NCI-H2171 treated with DMSO at 0.1 percent for 48 hours (cell line): Measurements from ENCODE around the gene MYL10.

ENCODE experiments used
- DNase-seq: peaks from one replicate; lab custom pipeline; 2025; lab: John Stamatoyannopoulos, UW

MYL10 gene

GRCh38 chr7:101629171-101629570 lies at the start of gene MYL10:
MYL10 (minus strand) TSS chr7:101629296; CDS start chr7:101629118, 178 bp downstream.
- no peak for DNase-seq

DNA sequence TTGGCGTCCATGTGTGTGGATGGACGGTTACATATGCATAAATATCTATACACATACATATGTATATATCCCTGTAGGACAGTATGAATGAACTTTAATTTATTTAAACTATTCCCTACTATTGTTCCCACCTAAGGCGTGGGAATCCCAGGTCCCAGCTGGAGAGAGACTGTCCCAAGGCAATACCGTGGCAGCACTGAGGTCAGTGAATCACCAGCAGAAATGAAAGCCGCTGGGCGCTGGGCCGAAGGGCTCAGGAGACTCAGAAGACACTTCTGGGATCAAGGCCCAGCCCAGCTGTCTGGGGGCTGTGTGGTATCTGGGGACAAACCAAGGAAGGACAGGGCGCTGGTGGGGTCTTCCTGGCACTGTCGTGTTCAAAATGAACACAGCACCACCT lies 49.6 kb upstream of the MYL10 start:
- no peak for DNase-seq

DNA sequence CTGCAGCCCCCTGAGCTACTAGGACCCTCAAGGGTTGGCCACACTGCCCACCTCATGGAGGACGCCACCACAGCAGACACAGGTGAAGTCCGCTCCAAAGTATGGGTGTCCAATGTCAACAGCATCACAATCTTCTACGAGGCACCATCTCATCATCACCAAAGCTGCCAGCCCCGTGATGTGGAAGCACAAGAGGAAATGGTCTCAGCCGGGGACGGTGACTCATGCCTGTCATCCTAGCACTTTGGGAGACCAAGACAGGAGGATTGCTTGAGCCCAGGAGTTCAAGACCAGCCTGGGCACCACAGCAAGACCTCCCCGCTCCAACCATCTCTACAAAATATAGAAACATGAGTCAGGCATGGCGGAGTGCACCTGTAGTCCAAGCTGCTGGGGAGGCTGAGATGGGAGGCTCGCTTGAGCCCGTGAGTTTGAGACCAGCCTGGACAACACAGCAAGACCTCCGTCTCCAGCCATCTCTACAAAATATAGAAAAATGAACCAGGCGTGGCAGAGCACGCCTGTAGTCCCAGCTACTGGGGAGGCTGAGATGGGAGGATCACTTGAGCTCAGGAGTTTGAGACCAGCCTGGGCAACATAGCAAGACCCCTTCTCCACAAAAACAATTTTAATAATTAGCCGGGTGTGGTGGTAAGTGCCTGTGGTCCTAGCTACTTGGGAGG lies 48.8 kb upstream of the MYL10 start:
- no peak for DNase-seq

DNA sequence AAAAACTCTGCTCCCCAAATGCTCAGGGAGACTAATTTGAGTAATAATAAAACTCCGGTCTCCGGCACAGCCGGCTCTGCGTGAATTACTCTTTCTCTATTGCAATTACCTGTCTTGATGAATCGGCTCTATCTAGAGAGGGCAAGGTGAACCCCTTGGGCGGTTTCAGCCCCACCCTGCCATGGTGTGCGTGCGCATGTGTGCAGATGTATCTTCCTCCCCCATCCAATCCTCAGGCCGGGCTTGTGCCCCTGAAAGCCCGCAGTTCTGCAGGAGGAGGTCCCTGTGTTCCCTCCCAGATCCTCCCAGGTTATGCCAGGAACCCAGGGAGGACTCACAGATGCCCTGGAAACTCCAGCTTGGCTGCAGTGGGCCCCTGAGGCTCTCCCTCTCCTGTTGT lies 48.3 kb upstream of the MYL10 start:
- DNase-seq: no peak

GRCh38 chr7:101676956-101677355 lies 47.9 kb upstream of the MYL10 start:
- DNase-seq: no peak

- DNase-seq: no peak
These were observed 47.0 kb upstream of the MYL10 start for GRCh38 chr7:101676062-101676598.

- no peak for DNase-seq
These were observed 45.3 kb upstream of the MYL10 start for GRCh38 chr7:101674439-101674838.

- DNase-seq: no peak
These were observed 44.9 kb upstream of the MYL10 start for GRCh38 chr7:101673951-101674350.

- no peak for DNase-seq
These were observed 44.2 kb upstream of the MYL10 start for GRCh38 chr7:101673315-101673714.

GRCh38 chr7:101671371-101672356 lies 42.6 kb upstream of the MYL10 start:
- peak; percentile 93 for DNase-seq

DNA sequence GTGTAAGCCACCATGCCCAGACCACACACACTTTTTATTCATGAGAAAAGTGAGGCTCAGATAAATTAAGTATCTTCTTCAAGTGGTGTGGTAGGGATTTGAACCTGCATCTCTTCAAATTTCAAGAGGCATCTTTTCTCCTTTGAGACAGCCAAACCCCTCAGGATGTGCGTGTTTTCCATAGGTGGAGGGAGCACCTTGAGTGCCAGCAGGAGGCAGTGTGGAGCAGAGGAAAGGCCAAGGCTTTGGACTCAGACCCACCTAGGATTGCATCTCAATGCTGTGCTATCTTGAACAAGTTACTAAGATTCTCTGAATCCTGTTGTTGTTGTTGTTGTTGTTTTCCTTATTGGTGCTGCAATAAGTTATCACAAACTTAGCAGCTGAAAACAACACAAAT lies 40.2 kb upstream of the MYL10 start:
- no peak for DNase-seq

- no peak for DNase-seq
These were observed 39.6 kb upstream of the MYL10 start for GRCh38 chr7:101668726-101669125.

DNA sequence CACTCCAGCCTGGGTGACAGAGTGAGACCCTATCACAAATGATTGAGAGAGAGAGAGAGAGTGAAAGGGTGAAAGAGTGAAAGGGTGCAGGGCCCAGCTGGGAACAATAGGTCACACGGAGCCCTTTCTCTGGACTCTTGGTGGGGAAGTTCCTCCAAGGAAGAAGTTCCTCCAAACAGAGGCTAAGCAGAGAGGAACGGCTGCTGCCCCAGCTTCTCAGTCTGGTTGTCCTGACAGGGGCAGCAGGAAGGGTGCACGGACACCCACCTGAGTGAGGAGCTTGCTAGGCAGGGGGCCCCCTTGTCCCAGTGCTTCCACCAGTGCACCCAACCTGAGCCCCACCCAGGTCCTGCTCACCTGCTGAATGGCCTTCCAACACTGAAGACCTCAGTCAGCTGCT lies 38.8 kb upstream of the MYL10 start:
- DNase-seq: no peak

GRCh38 chr7:101667399-101667798 lies 38.3 kb upstream of the MYL10 start:
- DNase-seq: no peak

DNA sequence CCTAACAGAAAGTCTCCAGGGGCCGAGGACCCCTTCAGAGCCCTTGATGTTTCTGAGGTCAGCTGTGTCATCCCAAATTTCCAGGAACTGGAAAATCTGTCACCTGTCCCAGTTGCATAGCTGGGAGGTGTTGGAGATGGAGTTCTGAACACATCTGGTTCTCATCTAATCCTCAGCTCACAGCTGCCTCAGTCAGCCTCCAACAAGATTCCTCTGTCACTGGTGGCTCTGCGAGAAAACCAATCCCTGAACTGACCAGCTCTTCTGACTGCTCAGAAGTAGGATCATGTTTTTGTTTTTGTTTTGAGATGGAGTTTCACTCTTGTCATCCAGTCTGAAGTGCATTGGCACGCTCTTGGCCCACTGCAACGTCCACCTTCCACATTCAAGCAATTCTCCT lies 37.6 kb upstream of the MYL10 start:
- no peak for DNase-seq

DNA sequence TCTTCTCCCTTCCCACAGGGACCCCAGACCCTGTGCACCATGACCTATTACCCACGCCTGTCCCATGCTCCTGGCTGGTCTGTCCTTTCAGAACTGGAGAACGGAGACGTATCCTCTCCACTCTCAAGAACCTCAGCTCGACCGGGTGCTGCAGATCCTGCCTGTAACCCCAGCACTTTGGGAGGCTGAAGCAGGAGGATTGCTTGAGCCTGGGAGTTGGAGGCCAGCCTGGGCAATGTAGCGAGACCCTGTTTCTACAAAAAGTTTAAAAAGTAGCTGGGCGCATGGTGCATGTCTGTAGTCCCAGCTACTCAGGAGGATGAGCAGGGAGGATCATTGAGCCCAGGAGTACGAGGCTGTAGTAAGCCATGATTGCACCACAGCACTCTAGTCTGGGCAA lies 37.2 kb upstream of the MYL10 start:
- no peak for DNase-seq

- no peak for DNase-seq
These were observed 35.9 kb upstream of the MYL10 start for GRCh38 chr7:101664893-101665471.

- no peak for DNase-seq
These were observed 35.3 kb upstream of the MYL10 start for GRCh38 chr7:101664436-101664835.

- DNase-seq: no peak
These were observed 34.7 kb upstream of the MYL10 start for GRCh38 chr7:101663747-101664146.

GRCh38 chr7:101662447-101662998 lies 33.4 kb upstream of the MYL10 start:
- DNase-seq: no peak

- DNase-seq: no peak
These were observed 30.6 kb upstream of the MYL10 start for GRCh38 chr7:101659706-101660105.

GRCh38 chr7:101657171-101657570 lies 28.1 kb upstream of the MYL10 start:
- no peak for DNase-seq
